ENCODE results near the gene ADH4. TPM values are rescaled to one million over a fixed set of nuclear protein-coding genes. Genes with fewer than 3 reads are reported as not detected.

ADH4 gene
- total and polyA plus RNA-seq, 2 donors (not counting 3 experiments of a cell fraction or from before 2014, with no cell fraction given) = not detected

GRCh38 chr4:99166544-99166943 is 22.4 kb upstream of the ADH4 start:
- POLR2A ChIA-PET = no interaction called here

More at GRCh38 chr4:99166544-99166943, 22.4 kb upstream of the ADH4 start:
- H3K4me1 ChIP-seq (ENCODE audit: control insufficient read depth, extremely low read depth, insufficient read depth, low read length) = no peaks in the 10 kb centered on the region
- CTCF ChIA-PET = interaction anchor here (1.0 kb wide), 1 partner anchor 22 kb away, joined by 3 read pairs; the partner anchor contains the start of gene ADH4
- dilution Hi-C loops (cut with MboI; ENCODE audit: extremely low pct_ligation_motif_present, low sequenced_read_pairs) = no loop called here
- H3K79me2 ChIP-seq (ENCODE audit: control insufficient read depth, insufficient read depth, low read length) = no peaks in the 10 kb centered on the region
- no peak overlapping the region for H3K4me3 ChIP-seq (replicated peaks in 1 of 3; ENCODE audit: insufficient read depth in 1 of 3, low read depth in 1 of 3, low read length in 3 of 3)
- no peaks in the 10 kb centered on the region for H3K9me1 ChIP-seq (replicated peaks; ENCODE audit: control insufficient read depth, extremely low read depth, insufficient read depth, low read length)
- intact Hi-C loops (cut with micrococcal nuclease) = no loop called here
- FAIRE-seq (no peak), DNase-seq (ENCODE audit: low read depth, low spot score) (no peak)
- H2AFZ ChIP-seq (ENCODE audit: low read depth, low read length) = no peak overlapping the region
- H3K27me3 ChIP-seq (ENCODE audit: control insufficient read depth in 2 of 2, insufficient read depth in 2 of 2, low read length in 2 of 2) = no peaks in the 10 kb centered on the region
- no peak overlapping the region for H3K27ac ChIP-seq (ENCODE audit: insufficient read depth, low read depth, low read length)
- BruUV-seq (replicated peaks) = no TSS peak
- no peaks in the 10 kb centered on the region for H4K20me1 ChIP-seq (replicated peaks; ENCODE audit: control insufficient read depth, extremely low read depth, insufficient read depth, low read length)
- H3K36me3 ChIP-seq (ENCODE audit: control insufficient read depth in 2 of 2, extremely low read depth in 1 of 2, insufficient read depth in 2 of 2, low read length in 2 of 2) = no peaks in the 10 kb centered on the region
- TF ChIP-seq MAX (IDR thresholded peaks at IDR 0.05; ENCODE audit: insufficient read depth, insufficient read length) (no peak), FOS (IDR thresholded peaks at IDR 0.05; ENCODE audit: borderline replicate concordance, insufficient read depth, low read length) (no peak), JUN (IDR thresholded peaks at IDR 0.05; ENCODE audit: borderline replicate concordance, insufficient read depth, insufficient read length, low read depth) (no peak), POLR2AphosphoS5 (IDR thresholded peaks at IDR 0.05; ENCODE audit: insufficient read depth, low read depth, low read length) (no peak), EZH2 (IDR thresholded peaks at IDR 0.05; ENCODE audit: borderline replicate concordance, low read depth, low read length, severe bottlenecking) (no peak), CTCF (IDR thresholded peaks at IDR 0.05; ENCODE audit: extremely low read depth in 1 of 2, insufficient read depth in 1 of 2, low read depth in 1 of 2, low read length in 2 of 2) (no peak), GATA2 (IDR thresholded peaks at IDR 0.05; ENCODE audit: insufficient read depth, insufficient read length, low read depth, low read length) (no peak), POLR2A (IDR thresholded peaks at IDR 0.05; ENCODE audit: low read depth, low read length) (no peak), MYC (IDR thresholded peaks at IDR 0.05; ENCODE audit: low read depth, low read length) (no peak)
- no peaks in the 10 kb centered on the region for H3K9me3 ChIP-seq (replicated peaks; ENCODE audit: control insufficient read depth, insufficient read depth, low read length)
- no peak overlapping the region for H3K9ac ChIP-seq (replicated peaks; ENCODE audit: extremely low read depth, insufficient read depth, low read length)
- H3K4me2 ChIP-seq (ENCODE audit: insufficient read depth, low read length) = no peak overlapping the region
